ENCODE data around the gene SUN2. TPM values are rescaled to one million over a fixed set of nuclear protein-coding genes. Genes with fewer than 3 reads are reported as not detected.

Gene SUN2
- total and polyA plus RNA-seq, 2 of the 13 experiments (the other 11 are each of a cell fraction or from before 2014, with no cell fraction given): 45.6 to 56.6 TPM

DNA sequence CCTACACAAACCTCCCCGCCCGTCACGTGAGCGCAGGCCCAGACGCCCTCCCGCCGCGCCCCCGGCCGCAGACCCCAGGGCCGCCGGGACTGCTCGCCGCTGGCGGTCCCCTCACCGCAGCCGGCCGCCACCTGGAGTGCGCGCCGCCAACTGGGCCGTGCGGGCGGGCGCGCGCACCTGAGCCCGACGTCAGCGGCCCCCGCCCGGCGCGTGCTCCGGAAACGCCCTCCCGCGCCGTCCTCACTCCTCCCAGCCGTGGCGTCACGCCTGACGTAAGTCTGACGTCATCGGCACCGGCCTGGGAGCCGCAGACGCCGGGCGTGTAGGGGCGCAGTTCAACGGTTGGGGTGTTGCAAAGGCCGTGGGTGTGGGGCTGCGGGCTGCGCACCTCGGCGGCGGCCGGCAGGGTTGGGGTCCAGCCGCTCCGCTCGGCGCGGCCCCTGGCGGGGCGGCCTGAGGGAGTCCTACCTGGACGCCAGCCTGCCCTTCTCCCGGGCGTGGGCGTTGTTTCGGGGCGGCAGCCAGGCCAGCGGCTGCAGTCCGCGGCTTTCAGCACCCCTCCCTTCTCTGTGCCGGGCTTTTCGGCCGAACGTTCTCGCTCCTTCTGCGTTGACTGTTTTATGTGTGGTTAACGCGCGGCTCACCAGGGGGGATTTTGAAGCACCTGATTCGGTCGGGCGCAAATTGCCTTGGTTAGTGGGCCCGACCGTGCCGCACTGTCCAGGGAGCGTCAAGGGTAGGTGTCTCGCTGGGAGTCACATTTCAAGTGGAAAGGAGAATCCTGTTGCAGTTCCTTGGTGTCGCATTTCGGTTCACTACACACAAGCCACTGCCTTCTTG is 54.8 kb downstream of the SUN2 start, which contains the start of gene JOSD1 (continued):
- TF ChIP-seq, protein P1, sequence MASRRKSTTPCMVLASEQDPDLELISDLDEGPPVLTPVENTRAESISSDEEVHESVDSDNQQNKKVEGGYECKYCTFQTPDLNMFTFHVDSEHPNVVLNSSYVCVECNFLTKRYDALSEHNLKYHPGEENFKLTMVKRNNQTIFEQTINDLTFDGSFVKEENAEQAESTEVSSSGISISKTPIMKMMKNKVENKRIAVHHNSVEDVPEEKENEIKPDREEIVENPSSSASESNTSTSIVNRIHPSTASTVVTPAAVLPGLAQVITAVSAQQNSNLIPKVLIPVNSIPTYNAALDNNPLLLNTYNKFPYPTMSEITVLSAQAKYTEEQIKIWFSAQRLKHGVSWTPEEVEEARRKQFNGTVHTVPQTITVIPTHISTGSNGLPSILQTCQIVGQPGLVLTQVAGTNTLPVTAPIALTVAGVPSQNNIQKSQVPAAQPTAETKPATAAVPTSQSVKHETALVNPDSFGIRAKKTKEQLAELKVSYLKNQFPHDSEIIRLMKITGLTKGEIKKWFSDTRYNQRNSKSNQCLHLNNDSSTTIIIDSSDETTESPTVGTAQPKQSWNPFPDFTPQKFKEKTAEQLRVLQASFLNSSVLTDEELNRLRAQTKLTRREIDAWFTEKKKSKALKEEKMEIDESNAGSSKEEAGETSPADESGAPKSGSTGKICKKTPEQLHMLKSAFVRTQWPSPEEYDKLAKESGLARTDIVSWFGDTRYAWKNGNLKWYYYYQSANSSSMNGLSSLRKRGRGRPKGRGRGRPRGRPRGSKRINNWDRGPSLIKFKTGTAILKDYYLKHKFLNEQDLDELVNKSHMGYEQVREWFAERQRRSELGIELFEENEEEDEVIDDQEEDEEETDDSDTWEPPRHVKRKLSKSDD (CRISPR knock-in tag; IDR thresholded peaks at IDR 0.05; ENCODE audit: low read depth): peak; percentile 100
- TF ChIP-seq ZNF792 (CRISPR knock-in tag; IDR thresholded peaks at IDR 0.05) (0 out of 2 replicates have a peak, but pooled peaks have one; percentile 3), ERF (CRISPR knock-in tag; IDR thresholded peaks at IDR 0.05) (peak; percentile 68; the same call in 1 of the 2 replicates), CBX5 (CRISPR knock-in tag; IDR thresholded peaks at IDR 0.05; ENCODE audit: borderline replicate concordance) (no peak; the same call in 1 of the 2 replicates), YEATS4 (CRISPR knock-in tag; IDR thresholded peaks at IDR 0.05; ENCODE audit: borderline replicate concordance) (peak; percentile 91), KDM2A (CRISPR knock-in tag; IDR thresholded peaks at IDR 0.05; ENCODE audit: borderline replicate concordance, low read depth) (peak; percentile 67), ZNF776 (CRISPR knock-in tag; IDR thresholded peaks at IDR 0.05) (peak; percentile 80; the same call in 1 of the 2 replicates), SRF (IDR thresholded peaks at IDR 0.05; ENCODE audit: low read depth, low read length) (no peak), ZSCAN9 (CRISPR knock-in tag; IDR thresholded peaks at IDR 0.05; ENCODE audit: borderline replicate concordance) (no peak; the same call in 1 of the 2 replicates), ZSCAN21 (CRISPR knock-in tag; IDR thresholded peaks at IDR 0.05; ENCODE audit: borderline replicate concordance) (peak; percentile 86), ZNF382 (CRISPR knock-in tag; IDR thresholded peaks at IDR 0.05; ENCODE audit: borderline replicate concordance) (no peak), BORCS8-MEF2B (CRISPR knock-in tag; IDR thresholded peaks at IDR 0.05) (peak; percentile 68; the same call in 1 of the 2 replicates), ZNF264 (CRISPR knock-in tag; IDR thresholded peaks at IDR 0.05) (peak; percentile 100), SIN3B (IDR thresholded peaks at IDR 0.05; ENCODE audit: low read length) (0 out of 2 replicates have a peak, but pooled peaks have one; percentile 13), ZNF136 (CRISPR knock-in tag; IDR thresholded peaks at IDR 0.05; ENCODE audit: low read depth) (no peak), ZNF672 (CRISPR knock-in tag; IDR thresholded peaks at IDR 0.05) (no peak), ZNF670 (CRISPR knock-in tag; IDR thresholded peaks at IDR 0.05; ENCODE audit: borderline replicate concordance) (no peak)
- TF ChIP-seq, protein P2, sequence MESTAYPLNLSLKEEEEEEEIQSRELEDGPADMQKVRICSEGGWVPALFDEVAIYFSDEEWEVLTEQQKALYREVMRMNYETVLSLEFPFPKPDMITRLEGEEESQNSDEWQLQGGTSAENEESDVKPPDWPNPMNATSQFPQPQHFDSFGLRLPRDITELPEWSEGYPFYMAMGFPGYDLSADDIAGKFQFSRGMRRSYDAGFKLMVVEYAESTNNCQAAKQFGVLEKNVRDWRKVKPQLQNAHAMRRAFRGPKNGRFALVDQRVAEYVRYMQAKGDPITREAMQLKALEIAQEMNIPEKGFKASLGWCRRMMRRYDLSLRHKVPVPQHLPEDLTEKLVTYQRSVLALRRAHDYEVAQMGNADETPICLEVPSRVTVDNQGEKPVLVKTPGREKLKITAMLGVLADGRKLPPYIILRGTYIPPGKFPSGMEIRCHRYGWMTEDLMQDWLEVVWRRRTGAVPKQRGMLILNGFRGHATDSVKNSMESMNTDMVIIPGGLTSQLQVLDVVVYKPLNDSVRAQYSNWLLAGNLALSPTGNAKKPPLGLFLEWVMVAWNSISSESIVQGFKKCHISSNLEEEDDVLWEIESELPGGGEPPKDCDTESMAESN (CRISPR knock-in tag; conservative IDR thresholded peaks at IDR 0.05): peak; percentile 83
- TF ChIP-seq, protein P3, sequence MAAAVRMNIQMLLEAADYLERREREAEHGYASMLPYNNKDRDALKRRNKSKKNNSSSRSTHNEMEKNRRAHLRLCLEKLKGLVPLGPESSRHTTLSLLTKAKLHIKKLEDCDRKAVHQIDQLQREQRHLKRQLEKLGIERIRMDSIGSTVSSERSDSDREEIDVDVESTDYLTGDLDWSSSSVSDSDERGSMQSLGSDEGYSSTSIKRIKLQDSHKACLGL (CRISPR knock-in tag; IDR thresholded peaks at IDR 0.05): no peak; the same call in 1 of the 2 replicates
- TF ChIP-seq, protein P4, sequence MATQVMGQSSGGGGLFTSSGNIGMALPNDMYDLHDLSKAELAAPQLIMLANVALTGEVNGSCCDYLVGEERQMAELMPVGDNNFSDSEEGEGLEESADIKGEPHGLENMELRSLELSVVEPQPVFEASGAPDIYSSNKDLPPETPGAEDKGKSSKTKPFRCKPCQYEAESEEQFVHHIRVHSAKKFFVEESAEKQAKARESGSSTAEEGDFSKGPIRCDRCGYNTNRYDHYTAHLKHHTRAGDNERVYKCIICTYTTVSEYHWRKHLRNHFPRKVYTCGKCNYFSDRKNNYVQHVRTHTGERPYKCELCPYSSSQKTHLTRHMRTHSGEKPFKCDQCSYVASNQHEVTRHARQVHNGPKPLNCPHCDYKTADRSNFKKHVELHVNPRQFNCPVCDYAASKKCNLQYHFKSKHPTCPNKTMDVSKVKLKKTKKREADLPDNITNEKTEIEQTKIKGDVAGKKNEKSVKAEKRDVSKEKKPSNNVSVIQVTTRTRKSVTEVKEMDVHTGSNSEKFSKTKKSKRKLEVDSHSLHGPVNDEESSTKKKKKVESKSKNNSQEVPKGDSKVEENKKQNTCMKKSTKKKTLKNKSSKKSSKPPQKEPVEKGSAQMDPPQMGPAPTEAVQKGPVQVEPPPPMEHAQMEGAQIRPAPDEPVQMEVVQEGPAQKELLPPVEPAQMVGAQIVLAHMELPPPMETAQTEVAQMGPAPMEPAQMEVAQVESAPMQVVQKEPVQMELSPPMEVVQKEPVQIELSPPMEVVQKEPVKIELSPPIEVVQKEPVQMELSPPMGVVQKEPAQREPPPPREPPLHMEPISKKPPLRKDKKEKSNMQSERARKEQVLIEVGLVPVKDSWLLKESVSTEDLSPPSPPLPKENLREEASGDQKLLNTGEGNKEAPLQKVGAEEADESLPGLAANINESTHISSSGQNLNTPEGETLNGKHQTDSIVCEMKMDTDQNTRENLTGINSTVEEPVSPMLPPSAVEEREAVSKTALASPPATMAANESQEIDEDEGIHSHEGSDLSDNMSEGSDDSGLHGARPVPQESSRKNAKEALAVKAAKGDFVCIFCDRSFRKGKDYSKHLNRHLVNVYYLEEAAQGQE (IDR thresholded peaks at IDR 0.05; ENCODE audit: borderline replicate concordance in 1 of 2, low read depth in 1 of 2, low read length in 2 of 2): no peak

All from HepG2 (cell line).